GM23338 (cell line): Measurements from ENCODE around the gene TPST2. TPM values are rescaled to one million over a fixed set of nuclear protein-coding genes. Genes with fewer than 3 reads are reported as not detected.

Source experiments
- ATAC-seq: fragments of 200-7000 bp; cut with Tn5 transposase; 3 replicates; pipeline ENCODE4 v1.9.1; 2020
- DNase-seq: peaks from one replicate; pipeline ENCODE4 v3.0.0-alpha.2; 2015; ENCODE audit warnings: low spot score
- H2AFZ ChIP-seq: fragments of 200-600 bp; sonication (generic); 2 replicates; pipeline ENCODE4 v1.8.0; 2016; ENCODE audit warnings: antibody characterized with exemption, mild to moderate bottlenecking, moderate library complexity
- H3F3A ChIP-seq: fragments of 200-600 bp; sonication (generic); replicated peaks from 2 replicates; pipeline ENCODE4 v1.8.0; 2017; ENCODE audit warnings: antibody characterized with exemption, mixed run types, low read depth
- H3K27ac ChIP-seq: fragments of 200-600 bp; sonication (generic); 2 replicates; pipeline ENCODE4 v1.6.1; 2016; ENCODE audit warnings: low read depth
- H3K27me3 ChIP-seq: fragments of 200-600 bp; sonication (generic); 2 replicates; pipeline ENCODE4 v1.8.0; 2016; ENCODE audit warnings: mild to moderate bottlenecking, mixed run types, moderate library complexity; ENCODE audit not compliant: insufficient read depth
- H3K36me3 ChIP-seq: fragments of 200-600 bp; sonication (generic); 2 replicates; pipeline ENCODE4 v1.8.0; 2016; ENCODE audit warnings: mild to moderate bottlenecking; ENCODE audit not compliant: insufficient read depth
- H3K4me1 ChIP-seq: fragments of 200-600 bp; sonication (generic); 2 replicates; pipeline ENCODE4 v1.8.0; 2016; ENCODE audit warnings: mild to moderate bottlenecking, moderate library complexity; ENCODE audit not compliant: insufficient read depth
- H3K4me2 ChIP-seq: fragments of 200-600 bp; sonication (generic); 2 replicates; pipeline ENCODE4 v1.7.1; 2017; ENCODE audit warnings: mixed run types
- H3K4me3 ChIP-seq: fragments of 200-600 bp; sonication (generic); 2 replicates; pipeline ENCODE4 v1.6.1; 2016; ENCODE audit warnings: mixed run types
- H3K79me2 ChIP-seq: fragments of 200-600 bp; sonication (generic); replicated peaks from 2 replicates; pipeline ENCODE4 v1.8.0; 2017; ENCODE audit warnings: mild to moderate bottlenecking; ENCODE audit not compliant: insufficient read depth
- H3K9me2 ChIP-seq: fragments of 200-600 bp; sonication (generic); 2 replicates; pipeline ENCODE4 v1.8.0; 2017; ENCODE audit not compliant: insufficient read depth
- H4K20me1 ChIP-seq: fragments of 200-600 bp; sonication (generic); replicated peaks from 2 replicates; pipeline ENCODE4 v1.8.0; 2017; ENCODE audit warnings: mild to moderate bottlenecking; ENCODE audit not compliant: insufficient read depth
- H3K27ac Mint-ChIP-seq: 2 replicates; pipeline ENCODE4 v1.8.0; 2020; ENCODE audit warnings: inconsistent platforms, mild to moderate bottlenecking, moderate library complexity, mixed read lengths
- H3K27me3 Mint-ChIP-seq: 3 replicates; pipeline ENCODE4 v1.8.0; 2022; ENCODE audit warnings: low read depth, mild to moderate bottlenecking, moderate library complexity, mixed read lengths, inconsistent platforms; ENCODE audit not compliant: insufficient read depth, poor library complexity
- H3K36me3 Mint-ChIP-seq: 3 replicates; pipeline ENCODE4 v1.8.0; 2021; ENCODE audit warnings: low read depth, mild to moderate bottlenecking, inconsistent platforms, moderate library complexity, mixed read lengths
- H3K4me1 Mint-ChIP-seq: 3 replicates; pipeline ENCODE4 v1.8.0; 2020; ENCODE audit warnings: mild to moderate bottlenecking, inconsistent platforms, mixed read lengths
- H3K4me3 Mint-ChIP-seq: 3 replicates; pipeline ENCODE4 v1.8.0; 2021; ENCODE audit warnings: moderate library complexity, mild to moderate bottlenecking, inconsistent platforms, mixed read lengths
- H3K9me3 Mint-ChIP-seq: 3 replicates; pipeline ENCODE4 v1.8.0; 2020; ENCODE audit warnings: moderate library complexity, mild to moderate bottlenecking, inconsistent platforms, mixed read lengths
- CREB1 ChIP-seq: fragments of 250-450 bp; sonication (Bioruptor Pico); IDR thresholded peaks from 2 replicates; pipeline ENCODE4 v1.5.0; 2020; ENCODE audit warnings: low read depth, mild to moderate bottlenecking, moderate library complexity
- EZH2 ChIP-seq: fragments of 200-600 bp; sonication (generic); IDR thresholded peaks from one replicate; pipeline ENCODE4 v1.8.0; 2017; ENCODE audit warnings: antibody characterized with exemption, mild to moderate bottlenecking, low read depth; ENCODE audit not compliant: unreplicated experiment
- EZH2phosphoT487 ChIP-seq: fragments of 200-600 bp; sonication (generic); IDR thresholded peaks from one replicate; pipeline ENCODE4 v1.8.1; 2018; ENCODE audit warnings: antibody characterized with exemption; ENCODE audit not compliant: unreplicated experiment
- JUNB ChIP-seq: IDR thresholded peaks from one replicate; pipeline ENCODE4 v1.6.1; 2016; ENCODE audit warnings: antibody characterized with exemption; ENCODE audit not compliant: unreplicated experiment
- NANOG ChIP-seq: IDR thresholded peaks from 2 replicates; pipeline ENCODE4 v1.6.1; 2016; ENCODE audit warnings: antibody characterized with exemption, borderline replicate concordance
- POLR2AphosphoS5 ChIP-seq: IDR thresholded peaks from 2 replicates; pipeline ENCODE4 v1.6.1; 2016; ENCODE audit warnings: antibody characterized with exemption, low read depth
- STAT1 ChIP-seq: IDR thresholded peaks from one replicate; pipeline ENCODE4 v1.6.1; 2016; ENCODE audit warnings: antibody characterized with exemption; ENCODE audit not compliant: unreplicated experiment
- ZNF114 ChIP-seq: fragments of 250-450 bp; sonication (Bioruptor Pico); IDR thresholded peaks from 2 replicates; pipeline ENCODE4 v1.5.0; 2020; ENCODE audit warnings: mild to moderate bottlenecking, moderate library complexity
- ZNF331 ChIP-seq: fragments of 250-450 bp; sonication (Bioruptor Pico); IDR thresholded peaks from 2 replicates; pipeline ENCODE4 v1.5.0; 2020; ENCODE audit warnings: low read depth, mild to moderate bottlenecking, moderate library complexity
- polyA plus RNA-seq: library from polyadenylated mRNA; unstranded; fragments of >200 nt; fragmentation: Nextera tagmentation; extraction: Ambion mirVana; gene quantifications from 2 replicates; pipeline ENCODE4 v1.2.1, GENCODE V29; 2016
- total RNA-seq: library from RNA; depleted of rRNA; stranded (reverse); fragments of >200 nt; shearing (Covaris generic); gene quantifications from 2 replicates; pipeline ENCODE4 v1.2.3, GENCODE V29; 2014
- TF ChIP-seq, protein P1 (sequence below), 2 experiments: fragments of 200-600 bp in 1 of 2; sonication (generic) in 1 of 2; conservative IDR thresholded peaks; 2 replicates each; pipeline versions ENCODE4 v1.5.1 to v1.6.1; 2016 to 2017; ENCODE audit warnings: antibody characterized with exemption in 2 of 2, low read depth in 2 of 2, mild to moderate bottlenecking in 2 of 2, moderate library complexity in 1 of 2
- TF ChIP-seq, protein P2 (sequence below): IDR thresholded peaks from 2 replicates; pipeline ENCODE4 v1.6.1; 2016; ENCODE audit warnings: antibody characterized with exemption
- TF ChIP-seq, protein P3 (sequence below): IDR thresholded peaks from one replicate; pipeline ENCODE4 v1.6.1; 2018; ENCODE audit warnings: antibody characterized with exemption; ENCODE audit not compliant: unreplicated experiment
- TF ChIP-seq, protein P4 (sequence below): fragments of 250-450 bp; sonication (Bioruptor Pico); IDR thresholded peaks from 2 replicates; pipeline ENCODE4 v1.5.0; 2020; ENCODE audit warnings: mild to moderate bottlenecking, moderate library complexity

Gene TPST2
- total and polyA plus RNA-seq, 2 experiments from 2014 or later: 37.9 to 127 TPM

DNA sequence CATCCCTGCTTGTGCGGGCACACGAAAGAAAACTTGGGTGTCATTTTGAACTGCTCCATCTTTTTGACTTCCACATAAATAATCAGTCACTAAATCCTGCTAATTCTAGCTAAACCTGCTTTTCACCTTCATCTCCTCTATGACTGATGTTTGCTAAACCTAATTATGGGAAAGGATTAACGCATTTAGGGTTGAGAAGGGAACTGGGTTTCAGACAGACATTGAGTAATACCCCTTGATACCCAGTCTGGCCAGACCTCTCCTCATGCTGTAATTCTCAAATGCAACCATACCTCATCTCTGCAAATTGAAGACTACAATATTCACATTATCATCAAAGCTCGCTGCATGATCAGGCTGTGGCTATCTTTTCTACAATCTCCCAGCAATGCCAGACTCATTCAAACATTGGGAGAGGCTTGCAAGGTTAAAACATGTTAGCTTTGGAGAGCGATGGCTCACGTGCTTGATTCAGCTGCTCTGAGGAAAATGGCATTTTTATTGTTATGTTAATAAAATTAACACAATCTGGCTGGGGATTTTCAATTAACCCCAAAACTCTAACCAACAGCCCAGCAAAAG lies 108.7 kb downstream of the TPST2 start:
- ATAC-seq (no peak), DNase-seq (no peak)
- Mint-ChIP-seq H3K27ac (peak overlapping the region; percentile 45), H3K36me3 (peaks cover 33% of the 10 kb centered on the region), H3K4me1 (peaks cover 43% of the 10 kb centered on the region), H3K9me3 (0 out of 3 replicates have a peak, but pooled peaks cover 2% of the 10 kb centered on the region), H3K4me3 (peak overlapping the region; percentile 23; the same call in 1 of the 3 replicates), H3K27me3 (peaks cover 2% of the 10 kb centered on the region)
- TF ChIP-seq, protein P1, sequence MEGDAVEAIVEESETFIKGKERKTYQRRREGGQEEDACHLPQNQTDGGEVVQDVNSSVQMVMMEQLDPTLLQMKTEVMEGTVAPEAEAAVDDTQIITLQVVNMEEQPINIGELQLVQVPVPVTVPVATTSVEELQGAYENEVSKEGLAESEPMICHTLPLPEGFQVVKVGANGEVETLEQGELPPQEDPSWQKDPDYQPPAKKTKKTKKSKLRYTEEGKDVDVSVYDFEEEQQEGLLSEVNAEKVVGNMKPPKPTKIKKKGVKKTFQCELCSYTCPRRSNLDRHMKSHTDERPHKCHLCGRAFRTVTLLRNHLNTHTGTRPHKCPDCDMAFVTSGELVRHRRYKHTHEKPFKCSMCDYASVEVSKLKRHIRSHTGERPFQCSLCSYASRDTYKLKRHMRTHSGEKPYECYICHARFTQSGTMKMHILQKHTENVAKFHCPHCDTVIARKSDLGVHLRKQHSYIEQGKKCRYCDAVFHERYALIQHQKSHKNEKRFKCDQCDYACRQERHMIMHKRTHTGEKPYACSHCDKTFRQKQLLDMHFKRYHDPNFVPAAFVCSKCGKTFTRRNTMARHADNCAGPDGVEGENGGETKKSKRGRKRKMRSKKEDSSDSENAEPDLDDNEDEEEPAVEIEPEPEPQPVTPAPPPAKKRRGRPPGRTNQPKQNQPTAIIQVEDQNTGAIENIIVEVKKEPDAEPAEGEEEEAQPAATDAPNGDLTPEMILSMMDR (conservative IDR thresholded peaks at IDR 0.05; ENCODE audit: low read depth in 2 of 2): no peak
- TF ChIP-seq, protein P2, sequence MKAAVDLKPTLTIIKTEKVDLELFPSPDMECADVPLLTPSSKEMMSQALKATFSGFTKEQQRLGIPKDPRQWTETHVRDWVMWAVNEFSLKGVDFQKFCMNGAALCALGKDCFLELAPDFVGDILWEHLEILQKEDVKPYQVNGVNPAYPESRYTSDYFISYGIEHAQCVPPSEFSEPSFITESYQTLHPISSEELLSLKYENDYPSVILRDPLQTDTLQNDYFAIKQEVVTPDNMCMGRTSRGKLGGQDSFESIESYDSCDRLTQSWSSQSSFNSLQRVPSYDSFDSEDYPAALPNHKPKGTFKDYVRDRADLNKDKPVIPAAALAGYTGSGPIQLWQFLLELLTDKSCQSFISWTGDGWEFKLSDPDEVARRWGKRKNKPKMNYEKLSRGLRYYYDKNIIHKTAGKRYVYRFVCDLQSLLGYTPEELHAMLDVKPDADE: no peak
- TF ChIP-seq POLR2AphosphoS5: no peak
- TF ChIP-seq, protein P3, sequence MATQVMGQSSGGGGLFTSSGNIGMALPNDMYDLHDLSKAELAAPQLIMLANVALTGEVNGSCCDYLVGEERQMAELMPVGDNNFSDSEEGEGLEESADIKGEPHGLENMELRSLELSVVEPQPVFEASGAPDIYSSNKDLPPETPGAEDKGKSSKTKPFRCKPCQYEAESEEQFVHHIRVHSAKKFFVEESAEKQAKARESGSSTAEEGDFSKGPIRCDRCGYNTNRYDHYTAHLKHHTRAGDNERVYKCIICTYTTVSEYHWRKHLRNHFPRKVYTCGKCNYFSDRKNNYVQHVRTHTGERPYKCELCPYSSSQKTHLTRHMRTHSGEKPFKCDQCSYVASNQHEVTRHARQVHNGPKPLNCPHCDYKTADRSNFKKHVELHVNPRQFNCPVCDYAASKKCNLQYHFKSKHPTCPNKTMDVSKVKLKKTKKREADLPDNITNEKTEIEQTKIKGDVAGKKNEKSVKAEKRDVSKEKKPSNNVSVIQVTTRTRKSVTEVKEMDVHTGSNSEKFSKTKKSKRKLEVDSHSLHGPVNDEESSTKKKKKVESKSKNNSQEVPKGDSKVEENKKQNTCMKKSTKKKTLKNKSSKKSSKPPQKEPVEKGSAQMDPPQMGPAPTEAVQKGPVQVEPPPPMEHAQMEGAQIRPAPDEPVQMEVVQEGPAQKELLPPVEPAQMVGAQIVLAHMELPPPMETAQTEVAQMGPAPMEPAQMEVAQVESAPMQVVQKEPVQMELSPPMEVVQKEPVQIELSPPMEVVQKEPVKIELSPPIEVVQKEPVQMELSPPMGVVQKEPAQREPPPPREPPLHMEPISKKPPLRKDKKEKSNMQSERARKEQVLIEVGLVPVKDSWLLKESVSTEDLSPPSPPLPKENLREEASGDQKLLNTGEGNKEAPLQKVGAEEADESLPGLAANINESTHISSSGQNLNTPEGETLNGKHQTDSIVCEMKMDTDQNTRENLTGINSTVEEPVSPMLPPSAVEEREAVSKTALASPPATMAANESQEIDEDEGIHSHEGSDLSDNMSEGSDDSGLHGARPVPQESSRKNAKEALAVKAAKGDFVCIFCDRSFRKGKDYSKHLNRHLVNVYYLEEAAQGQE: no peak
- TF ChIP-seq, protein P4, sequence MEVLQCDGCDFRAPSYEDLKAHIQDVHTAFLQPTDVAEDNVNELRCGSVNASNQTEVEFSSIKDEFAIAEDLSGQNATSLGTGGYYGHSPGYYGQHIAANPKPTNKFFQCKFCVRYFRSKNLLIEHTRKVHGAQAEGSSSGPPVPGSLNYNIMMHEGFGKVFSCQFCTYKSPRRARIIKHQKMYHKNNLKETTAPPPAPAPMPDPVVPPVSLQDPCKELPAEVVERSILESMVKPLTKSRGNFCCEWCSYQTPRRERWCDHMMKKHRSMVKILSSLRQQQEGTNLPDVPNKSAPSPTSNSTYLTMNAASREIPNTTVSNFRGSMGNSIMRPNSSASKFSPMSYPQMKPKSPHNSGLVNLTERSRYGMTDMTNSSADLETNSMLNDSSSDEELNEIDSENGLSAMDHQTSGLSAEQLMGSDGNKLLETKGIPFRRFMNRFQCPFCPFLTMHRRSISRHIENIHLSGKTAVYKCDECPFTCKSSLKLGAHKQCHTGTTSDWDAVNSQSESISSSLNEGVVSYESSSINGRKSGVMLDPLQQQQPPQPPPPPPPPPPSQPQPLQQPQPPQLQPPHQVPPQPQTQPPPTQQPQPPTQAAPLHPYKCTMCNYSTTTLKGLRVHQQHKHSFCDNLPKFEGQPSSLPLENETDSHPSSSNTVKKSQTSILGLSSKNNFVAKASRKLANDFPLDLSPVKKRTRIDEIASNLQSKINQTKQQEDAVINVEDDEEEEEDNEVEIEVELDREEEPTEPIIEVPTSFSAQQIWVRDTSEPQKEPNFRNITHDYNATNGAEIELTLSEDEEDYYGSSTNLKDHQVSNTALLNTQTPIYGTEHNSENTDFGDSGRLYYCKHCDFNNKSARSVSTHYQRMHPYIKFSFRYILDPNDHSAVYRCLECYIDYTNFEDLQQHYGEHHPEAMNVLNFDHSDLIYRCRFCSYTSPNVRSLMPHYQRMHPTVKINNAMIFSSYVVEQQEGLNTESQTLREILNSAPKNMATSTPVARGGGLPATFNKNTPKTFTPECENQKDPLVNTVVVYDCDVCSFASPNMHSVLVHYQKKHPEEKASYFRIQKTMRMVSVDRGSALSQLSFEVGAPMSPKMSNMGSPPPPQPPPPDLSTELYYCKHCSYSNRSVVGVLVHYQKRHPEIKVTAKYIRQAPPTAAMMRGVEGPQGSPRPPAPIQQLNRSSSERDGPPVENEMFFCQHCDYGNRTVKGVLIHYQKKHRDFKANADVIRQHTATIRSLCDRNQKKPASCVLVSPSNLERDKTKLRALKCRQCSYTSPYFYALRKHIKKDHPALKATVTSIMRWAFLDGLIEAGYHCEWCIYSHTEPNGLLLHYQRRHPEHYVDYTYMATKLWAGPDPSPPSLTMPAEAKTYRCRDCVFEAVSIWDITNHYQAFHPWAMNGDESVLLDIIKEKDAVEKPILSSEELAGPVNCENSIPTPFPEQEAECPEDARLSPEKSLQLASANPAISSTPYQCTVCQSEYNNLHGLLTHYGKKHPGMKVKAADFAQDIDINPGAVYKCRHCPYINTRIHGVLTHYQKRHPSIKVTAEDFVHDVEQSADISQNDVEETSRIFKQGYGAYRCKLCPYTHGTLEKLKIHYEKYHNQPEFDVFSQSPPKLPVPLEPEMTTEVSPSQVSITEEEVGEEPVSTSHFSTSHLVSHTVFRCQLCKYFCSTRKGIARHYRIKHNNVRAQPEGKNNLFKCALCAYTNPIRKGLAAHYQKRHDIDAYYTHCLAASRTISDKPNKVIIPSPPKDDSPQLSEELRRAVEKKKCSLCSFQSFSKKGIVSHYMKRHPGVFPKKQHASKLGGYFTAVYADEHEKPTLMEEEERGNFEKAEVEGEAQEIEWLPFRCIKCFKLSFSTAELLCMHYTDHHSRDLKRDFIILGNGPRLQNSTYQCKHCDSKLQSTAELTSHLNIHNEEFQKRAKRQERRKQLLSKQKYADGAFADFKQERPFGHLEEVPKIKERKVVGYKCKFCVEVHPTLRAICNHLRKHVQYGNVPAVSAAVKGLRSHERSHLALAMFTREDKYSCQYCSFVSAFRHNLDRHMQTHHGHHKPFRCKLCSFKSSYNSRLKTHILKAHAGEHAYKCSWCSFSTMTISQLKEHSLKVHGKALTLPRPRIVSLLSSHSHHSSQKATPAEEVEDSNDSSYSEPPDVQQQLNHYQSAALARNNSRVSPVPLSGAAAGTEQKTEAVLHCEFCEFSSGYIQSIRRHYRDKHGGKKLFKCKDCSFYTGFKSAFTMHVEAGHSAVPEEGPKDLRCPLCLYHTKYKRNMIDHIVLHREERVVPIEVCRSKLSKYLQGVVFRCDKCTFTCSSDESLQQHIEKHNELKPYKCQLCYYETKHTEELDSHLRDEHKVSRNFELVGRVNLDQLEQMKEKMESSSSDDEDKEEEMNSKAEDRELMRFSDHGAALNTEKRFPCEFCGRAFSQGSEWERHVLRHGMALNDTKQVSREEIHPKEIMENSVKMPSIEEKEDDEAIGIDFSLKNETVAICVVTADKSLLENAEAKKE: no peak
- no peak for TF ChIP-seq EZH2phosphoT487
- no peak for TF ChIP-seq ZNF331 (CRISPR knock-in tag)
- no peak for TF ChIP-seq JUNB
- TF ChIP-seq STAT1: no peak
- TF ChIP-seq CREB1 (CRISPR knock-in tag): no peak
- no peak for TF ChIP-seq NANOG
- no peak for TF ChIP-seq ZNF114 (CRISPR knock-in tag)
- TF ChIP-seq EZH2: no peak
- Histone ChIP-seq H3K9me2 (no peaks in the 10 kb centered on the region), H4K20me1 (peaks cover 12% of the 10 kb centered on the region), H2AFZ (no peak overlapping the region), H3K79me2 (peaks cover 68% of the 10 kb centered on the region), H3K4me1 (peaks cover 27% of the 10 kb centered on the region), H3K4me3 (peak overlapping the region; percentile 33; the same call in 1 of the 2 replicates), H3K36me3 (peaks cover 25% of the 10 kb centered on the region), H3K4me2 (peak overlapping the region; percentile 41; the same call in 1 of the 2 replicates), H3F3A (peaks cover 20% of the 10 kb centered on the region), H3K27ac (0 out of 2 replicates have a peak overlapping the region, but pooled peaks have one; percentile 52), H3K27me3 (no peaks in the 10 kb centered on the region)
